Measurements from ENCODE around the gene CHP2. TPM values are rescaled to one million over a fixed set of nuclear protein-coding genes. Genes with fewer than 3 reads are reported as not detected.

The CHP2 gene
- total and polyA plus RNA-seq, 2 of the 13 experiments (the other 11 are each of a cell fraction or from before 2014, with no cell fraction given) = not detected

DNA sequence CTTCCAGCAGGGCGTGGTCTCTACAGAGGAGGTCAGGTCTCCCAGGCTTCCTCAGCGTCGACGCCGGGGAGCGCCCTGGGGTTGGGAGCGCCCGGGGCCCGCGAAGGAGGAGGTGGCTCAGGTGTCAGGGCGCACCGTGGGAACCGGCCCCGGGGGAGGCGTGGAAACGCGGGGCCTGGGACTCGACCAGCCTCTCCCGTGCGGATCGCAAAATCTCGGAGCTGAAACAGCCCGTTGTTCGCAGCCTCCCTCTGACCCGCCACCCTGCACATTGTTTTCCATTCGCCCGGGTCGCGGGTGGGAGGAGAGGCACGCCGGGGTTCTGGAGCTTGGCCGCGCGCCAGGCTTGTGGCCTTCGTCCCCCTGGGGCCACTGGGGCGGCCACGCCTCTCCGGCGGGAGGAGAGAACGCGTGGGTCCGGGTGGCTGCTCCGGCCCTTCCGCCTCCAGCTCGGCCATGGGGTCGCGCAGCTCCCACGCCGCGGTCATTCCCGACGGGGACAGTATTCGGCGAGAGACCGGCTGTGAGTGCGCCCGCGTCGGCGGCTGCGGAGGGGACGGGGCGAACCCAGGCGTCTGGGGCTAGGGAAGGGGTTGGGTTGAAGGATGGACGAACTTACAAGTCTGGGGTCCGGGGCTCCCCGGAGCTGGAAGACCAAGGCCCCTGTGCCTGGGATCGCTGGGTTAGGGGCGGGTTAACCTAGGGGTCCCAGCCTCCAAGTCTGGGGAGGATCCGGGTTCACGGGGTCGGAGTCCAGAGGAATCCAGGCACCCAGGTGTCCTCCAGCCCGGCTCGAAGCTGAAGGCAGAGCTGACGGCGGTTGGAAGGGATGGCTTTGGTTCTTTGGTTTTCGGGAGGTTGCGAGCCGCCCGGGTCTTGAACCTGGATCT is at the start of gene CHP2 (continued):
- TF ChIP-seq DMAP1 (CRISPR knock-in tag; IDR thresholded peaks at IDR 0.05) (no peak), ZBTB42 (CRISPR knock-in tag; IDR thresholded peaks at IDR 0.05) (no peak), PITX1 (CRISPR knock-in tag; IDR thresholded peaks at IDR 0.05) (no peak), SKIL (CRISPR knock-in tag; IDR thresholded peaks at IDR 0.05; ENCODE audit: borderline replicate concordance) (peak; percentile 37; the same call in 1 of the 2 replicates), ERF (CRISPR knock-in tag; IDR thresholded peaks at IDR 0.05) (no peak), CBFB (CRISPR knock-in tag; IDR thresholded peaks at IDR 0.05) (no peak), ZNF616 (CRISPR knock-in tag; IDR thresholded peaks at IDR 0.05; ENCODE audit: low read depth) (0 out of 2 replicates have a peak, but pooled peaks have one; percentile 37), ISX (CRISPR knock-in tag; conservative IDR thresholded peaks at IDR 0.05) (no peak), ZNF607 (CRISPR knock-in tag; IDR thresholded peaks at IDR 0.05; ENCODE audit: borderline replicate concordance) (peak; percentile 71; the same call in 1 of the 2 replicates), ZNF780A (CRISPR knock-in tag; IDR thresholded peaks at IDR 0.05) (no peak), ZNF563 (CRISPR knock-in tag; IDR thresholded peaks at IDR 0.05) (no peak), SNAI1 (CRISPR knock-in tag; IDR thresholded peaks at IDR 0.05; ENCODE audit: borderline replicate concordance) (no peak), SRSF4 (IDR thresholded peaks at IDR 0.05; ENCODE audit: low read depth, low read length, poor library complexity, severe bottlenecking) (no peak)
- TF ChIP-seq, protein P1, sequence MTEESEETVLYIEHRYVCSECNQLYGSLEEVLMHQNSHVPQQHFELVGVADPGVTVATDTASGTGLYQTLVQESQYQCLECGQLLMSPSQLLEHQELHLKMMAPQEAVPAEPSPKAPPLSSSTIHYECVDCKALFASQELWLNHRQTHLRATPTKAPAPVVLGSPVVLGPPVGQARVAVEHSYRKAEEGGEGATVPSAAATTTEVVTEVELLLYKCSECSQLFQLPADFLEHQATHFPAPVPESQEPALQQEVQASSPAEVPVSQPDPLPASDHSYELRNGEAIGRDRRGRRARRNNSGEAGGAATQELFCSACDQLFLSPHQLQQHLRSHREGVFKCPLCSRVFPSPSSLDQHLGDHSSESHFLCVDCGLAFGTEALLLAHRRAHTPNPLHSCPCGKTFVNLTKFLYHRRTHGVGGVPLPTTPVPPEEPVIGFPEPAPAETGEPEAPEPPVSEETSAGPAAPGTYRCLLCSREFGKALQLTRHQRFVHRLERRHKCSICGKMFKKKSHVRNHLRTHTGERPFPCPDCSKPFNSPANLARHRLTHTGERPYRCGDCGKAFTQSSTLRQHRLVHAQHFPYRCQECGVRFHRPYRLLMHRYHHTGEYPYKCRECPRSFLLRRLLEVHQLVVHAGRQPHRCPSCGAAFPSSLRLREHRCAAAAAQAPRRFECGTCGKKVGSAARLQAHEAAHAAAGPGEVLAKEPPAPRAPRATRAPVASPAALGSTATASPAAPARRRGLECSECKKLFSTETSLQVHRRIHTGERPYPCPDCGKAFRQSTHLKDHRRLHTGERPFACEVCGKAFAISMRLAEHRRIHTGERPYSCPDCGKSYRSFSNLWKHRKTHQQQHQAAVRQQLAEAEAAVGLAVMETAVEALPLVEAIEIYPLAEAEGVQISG (CRISPR knock-in tag; IDR thresholded peaks at IDR 0.05) = no peak
- TF ChIP-seq, protein P2, sequence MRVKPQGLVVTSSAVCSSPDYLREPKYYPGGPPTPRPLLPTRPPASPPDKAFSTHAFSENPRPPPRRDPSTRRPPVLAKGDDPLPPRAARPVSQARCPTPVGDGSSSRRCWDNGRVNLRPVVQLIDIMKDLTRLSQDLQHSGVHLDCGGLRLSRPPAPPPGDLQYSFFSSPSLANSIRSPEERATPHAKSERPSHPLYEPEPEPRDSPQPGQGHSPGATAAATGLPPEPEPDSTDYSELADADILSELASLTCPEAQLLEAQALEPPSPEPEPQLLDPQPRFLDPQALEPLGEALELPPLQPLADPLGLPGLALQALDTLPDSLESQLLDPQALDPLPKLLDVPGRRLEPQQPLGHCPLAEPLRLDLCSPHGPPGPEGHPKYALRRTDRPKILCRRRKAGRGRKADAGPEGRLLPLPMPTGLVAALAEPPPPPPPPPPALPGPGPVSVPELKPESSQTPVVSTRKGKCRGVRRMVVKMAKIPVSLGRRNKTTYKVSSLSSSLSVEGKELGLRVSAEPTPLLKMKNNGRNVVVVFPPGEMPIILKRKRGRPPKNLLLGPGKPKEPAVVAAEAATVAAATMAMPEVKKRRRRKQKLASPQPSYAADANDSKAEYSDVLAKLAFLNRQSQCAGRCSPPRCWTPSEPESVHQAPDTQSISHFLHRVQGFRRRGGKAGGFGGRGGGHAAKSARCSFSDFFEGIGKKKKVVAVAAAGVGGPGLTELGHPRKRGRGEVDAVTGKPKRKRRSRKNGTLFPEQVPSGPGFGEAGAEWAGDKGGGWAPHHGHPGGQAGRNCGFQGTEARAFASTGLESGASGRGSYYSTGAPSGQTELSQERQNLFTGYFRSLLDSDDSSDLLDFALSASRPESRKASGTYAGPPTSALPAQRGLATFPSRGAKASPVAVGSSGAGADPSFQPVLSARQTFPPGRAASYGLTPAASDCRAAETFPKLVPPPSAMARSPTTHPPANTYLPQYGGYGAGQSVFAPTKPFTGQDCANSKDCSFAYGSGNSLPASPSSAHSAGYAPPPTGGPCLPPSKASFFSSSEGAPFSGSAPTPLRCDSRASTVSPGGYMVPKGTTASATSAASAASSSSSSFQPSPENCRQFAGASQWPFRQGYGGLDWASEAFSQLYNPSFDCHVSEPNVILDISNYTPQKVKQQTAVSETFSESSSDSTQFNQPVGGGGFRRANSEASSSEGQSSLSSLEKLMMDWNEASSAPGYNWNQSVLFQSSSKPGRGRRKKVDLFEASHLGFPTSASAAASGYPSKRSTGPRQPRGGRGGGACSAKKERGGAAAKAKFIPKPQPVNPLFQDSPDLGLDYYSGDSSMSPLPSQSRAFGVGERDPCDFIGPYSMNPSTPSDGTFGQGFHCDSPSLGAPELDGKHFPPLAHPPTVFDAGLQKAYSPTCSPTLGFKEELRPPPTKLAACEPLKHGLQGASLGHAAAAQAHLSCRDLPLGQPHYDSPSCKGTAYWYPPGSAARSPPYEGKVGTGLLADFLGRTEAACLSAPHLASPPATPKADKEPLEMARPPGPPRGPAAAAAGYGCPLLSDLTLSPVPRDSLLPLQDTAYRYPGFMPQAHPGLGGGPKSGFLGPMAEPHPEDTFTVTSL (CRISPR knock-in tag; IDR thresholded peaks at IDR 0.05; ENCODE audit: borderline replicate concordance) = no peak
- TF ChIP-seq, protein P3, sequence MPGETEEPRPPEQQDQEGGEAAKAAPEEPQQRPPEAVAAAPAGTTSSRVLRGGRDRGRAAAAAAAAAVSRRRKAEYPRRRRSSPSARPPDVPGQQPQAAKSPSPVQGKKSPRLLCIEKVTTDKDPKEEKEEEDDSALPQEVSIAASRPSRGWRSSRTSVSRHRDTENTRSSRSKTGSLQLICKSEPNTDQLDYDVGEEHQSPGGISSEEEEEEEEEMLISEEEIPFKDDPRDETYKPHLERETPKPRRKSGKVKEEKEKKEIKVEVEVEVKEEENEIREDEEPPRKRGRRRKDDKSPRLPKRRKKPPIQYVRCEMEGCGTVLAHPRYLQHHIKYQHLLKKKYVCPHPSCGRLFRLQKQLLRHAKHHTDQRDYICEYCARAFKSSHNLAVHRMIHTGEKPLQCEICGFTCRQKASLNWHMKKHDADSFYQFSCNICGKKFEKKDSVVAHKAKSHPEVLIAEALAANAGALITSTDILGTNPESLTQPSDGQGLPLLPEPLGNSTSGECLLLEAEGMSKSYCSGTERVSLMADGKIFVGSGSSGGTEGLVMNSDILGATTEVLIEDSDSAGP (CRISPR knock-in tag; IDR thresholded peaks at IDR 0.05; ENCODE audit: borderline replicate concordance) = peak; percentile 70; the same call in 1 of the 2 replicates

Data from HepG2 (cell line).